HEK293 (cell line): ENCODE measurements around the gene B4GALT6.

Source experiments
- KLF8 ChIP-seq: fragments of 450-650 bp; formaldehyde crosslinking; IDR thresholded peaks from 2 replicates; pipeline ENCODE4 v1.5.1; 2016; ENCODE audit warnings: missing biosample characterization, missing genetic modification characterization
- MZF1 ChIP-seq: fragments of 450-650 bp; formaldehyde crosslinking; IDR thresholded peaks from 2 replicates; pipeline ENCODE4 v1.5.1; 2017; ENCODE audit warnings: missing biosample characterization, missing genetic modification characterization, borderline replicate concordance
- PRDM4 ChIP-seq: fragments of 450-650 bp; formaldehyde crosslinking; IDR thresholded peaks from 2 replicates; pipeline ENCODE4 v1.5.1; 2017; ENCODE audit warnings: missing biosample characterization, missing genetic modification characterization
- PRDM6 ChIP-seq: fragments of 450-650 bp; formaldehyde crosslinking; IDR thresholded peaks from 2 replicates; pipeline ENCODE4 v1.5.1; 2017; ENCODE audit warnings: missing biosample characterization, missing genetic modification characterization
- SCRT2 ChIP-seq: fragments of 450-650 bp; formaldehyde crosslinking; IDR thresholded peaks from 2 replicates; pipeline ENCODE4 v1.5.1; 2016; ENCODE audit warnings: missing biosample characterization, missing genetic modification characterization
- SETDB1 ChIP-seq: IDR thresholded peaks from one replicate; pipeline ENCODE4 v1.6.1; 2017; ENCODE audit warnings: mild to moderate bottlenecking, low read length, moderate library complexity, mixed read lengths; ENCODE audit not compliant: insufficient read length
- SP7 ChIP-seq: fragments of 450-650 bp; formaldehyde crosslinking; IDR thresholded peaks from 2 replicates; pipeline ENCODE4 v1.5.1; 2016; ENCODE audit warnings: missing biosample characterization, missing genetic modification characterization
- TSHZ1 ChIP-seq: fragments of 450-650 bp; formaldehyde crosslinking; IDR thresholded peaks from 2 replicates; pipeline ENCODE4 v1.5.1; 2016; ENCODE audit warnings: missing biosample characterization, missing genetic modification characterization, borderline replicate concordance
- ZBTB21 ChIP-seq: fragments of 450-650 bp; formaldehyde crosslinking; IDR thresholded peaks from 2 replicates; pipeline ENCODE4 v1.5.1; 2017; ENCODE audit warnings: missing biosample characterization, missing genetic modification characterization
- ZFP69B ChIP-seq: fragments of 450-650 bp; formaldehyde crosslinking; IDR thresholded peaks from 2 replicates; pipeline ENCODE4 v1.5.1; 2016; ENCODE audit warnings: missing biosample characterization, missing genetic modification characterization
- ZNF24 ChIP-seq: fragments of 450-650 bp; formaldehyde crosslinking; IDR thresholded peaks from 2 replicates; pipeline ENCODE4 v1.5.1; 2016; ENCODE audit warnings: missing biosample characterization, missing genetic modification characterization
- ZNF280D ChIP-seq: fragments of 450-650 bp; formaldehyde crosslinking; IDR thresholded peaks from 2 replicates; pipeline ENCODE4 v1.5.1; 2016; ENCODE audit warnings: missing biosample characterization, missing genetic modification characterization
- ZNF324 ChIP-seq: fragments of 450-650 bp; formaldehyde crosslinking; IDR thresholded peaks from 2 replicates; pipeline ENCODE4 v1.5.1; 2016; ENCODE audit warnings: missing biosample characterization, missing genetic modification characterization
- ZNF350 ChIP-seq: fragments of 450-650 bp; formaldehyde crosslinking; IDR thresholded peaks from 2 replicates; pipeline ENCODE4 v1.5.0; 2017; ENCODE audit warnings: missing biosample characterization, mild to moderate bottlenecking, missing genetic modification characterization
- ZNF558 ChIP-seq: fragments of 450-650 bp; formaldehyde crosslinking; IDR thresholded peaks from 2 replicates; pipeline ENCODE4 v1.5.1; 2016; ENCODE audit warnings: missing biosample characterization, missing genetic modification characterization
- ZNF624 ChIP-seq: fragments of 450-650 bp; formaldehyde crosslinking; IDR thresholded peaks from 2 replicates; pipeline ENCODE4 v1.5.1; 2017; ENCODE audit warnings: missing biosample characterization, missing genetic modification characterization
- ZNF692 ChIP-seq: fragments of 450-650 bp; formaldehyde crosslinking; IDR thresholded peaks from 2 replicates; pipeline ENCODE4 v1.5.1; 2016; ENCODE audit warnings: missing biosample characterization, missing genetic modification characterization
- ZSCAN16 ChIP-seq: fragments of 450-650 bp; formaldehyde crosslinking; IDR thresholded peaks from 2 replicates; pipeline ENCODE4 v1.5.1; 2016; ENCODE audit warnings: missing biosample characterization, missing genetic modification characterization
- ZSCAN4 ChIP-seq: fragments of 450-650 bp; formaldehyde crosslinking; IDR thresholded peaks from 2 replicates; pipeline ENCODE4 v1.5.1; 2017; ENCODE audit warnings: missing biosample characterization, missing genetic modification characterization

Gene B4GALT6

GRCh38 chr18:31658670-31659575 is 25.5 kb downstream of the B4GALT6 start (continued):
- TF ChIP-seq ZNF280D (tag by site-specific recombination) (no peak), SETDB1 (peak; percentile 33), ZNF24 (peak; percentile 40; the same call in 1 of the 2 replicates), ZSCAN4 (no peak), SP7 (tag by site-specific recombination) (peak; percentile 86), MZF1 (no peak; the same call in 1 of the 2 replicates), ZSCAN16 (no peak), TSHZ1 (tag by site-specific recombination) (0 out of 2 replicates have a peak, but pooled peaks have one; percentile 57), ZNF324 (no peak), ZNF350 (tag by site-specific recombination) (no peak), SCRT2 (tag by site-specific recombination) (0 out of 2 replicates have a peak, but pooled peaks have one; percentile 39), KLF8 (tag by site-specific recombination) (peak; percentile 51; the same call in 1 of the 2 replicates), ZNF692 (peak; percentile 40; the same call in 1 of the 2 replicates), ZNF624 (no peak), ZBTB21 (tag by site-specific recombination) (peak; percentile 64), PRDM4 (tag by site-specific recombination) (peak; percentile 54; the same call in 1 of the 2 replicates), ZFP69B (tag by site-specific recombination) (no peak), PRDM6 (tag by site-specific recombination) (peak; percentile 75), ZNF558 (no peak)
- TF ChIP-seq, all 188 proteins: peak for 39
